Right lobe of liver (tissue), 6 donors: ENCODE measurements around the gene TBC1D1. TPM values are rescaled to one million over a fixed set of nuclear protein-coding genes. Genes with fewer than 3 reads are reported as not detected.

ENCODE experiments used
- ATAC-seq, 4 donors: fragments of 200-7000 bp; cut with Tn5 transposase; one replicate each; pipeline ENCODE4 v1.9.1; 2020; ENCODE audit warnings: mild to moderate bottlenecking in 4 of 4, moderate library complexity in 4 of 4
- DNase-seq, 3 donors: peaks; one replicate each; pipeline ENCODE4 v3.0.0-alpha.2; 2020
- H3K27ac ChIP-seq, 3 donors: fragments of 200-600 bp; one replicate each; pipeline ENCODE4 v1.8.0; 2022
- H3K27me3 ChIP-seq, 2 donors: fragments of 200-600 bp; one replicate each; pipeline ENCODE4 v1.8.0; 2022
- H3K36me3 ChIP-seq, 4 donors: fragments of 200-600 bp; sonication (generic) in 1 of 4; one replicate each; pipeline versions ENCODE4 v1.5.1 to v1.8.0; 2017 to 2022; ENCODE audit warnings: control low read depth in 1 of 4
- H3K4me1 ChIP-seq, 4 donors: fragments of 200-600 bp; sonication (generic) in 1 of 4; one replicate each; pipeline versions ENCODE4 v1.5.1 to v1.8.0; 2017 to 2022; ENCODE audit warnings: control low read depth in 1 of 4
- H3K4me3 ChIP-seq, 3 donors: fragments of 200-600 bp; one replicate each; pipeline ENCODE4 v1.8.0; 2022
- H3K9me3 ChIP-seq, 4 donors: fragments of 200-600 bp; sonication (generic) in 1 of 4; one replicate each; pipeline versions ENCODE4 v1.5.1 to v1.8.0; 2017 to 2022; ENCODE audit warnings: control low read depth in 1 of 4
- POLR2A ChIP-seq: fragments of 450-650 bp; IDR thresholded peaks from one replicate; pipeline ENCODE4 v1.6.1; 2017; ENCODE audit warnings: antibody characterized with exemption, mild to moderate bottlenecking
- WGBS: methylation state at CpG from one replicate; pipeline ENCODE4 v1.1.6; 2018; ENCODE audit warnings: low coverage, low lambda C conversion rate; ENCODE audit not compliant: insufficient coverage; ENCODE audit errors: missing lambda C conversion rate; 5-methylcytosine and 5-hydroxymethylcytosine counted together
- intact Hi-C, 2 donors: fragments of 100-400 bp; cut with DNase I; formaldehyde crosslinking; loops; one replicate each; pipeline versions ENCODE4 v1.11.2 to v1.14.1; 2022
- total RNA-seq, 6 experiments: library from RNA; depleted of rRNA in 2 of 6; stranded (reverse); fragments of >200 nt in 2 of 6; fragmentation: NEBNext Ultra II Directional in 3 of 6; extraction: Animal tissue kit (Norgen Biotek cat#: 25700) in 3 of 6; gene quantifications; one replicate each; pipeline versions ENCODE4 v1.1.0 to v1.2.4, GENCODE V29; 2016 to 2023
- TF ChIP-seq, protein P1 (sequence below), 4 donors: fragments of 200-600 bp in 3 of 4; fragments of 450-650 bp in 1 of 4; IDR thresholded peaks; one replicate each; pipeline versions ENCODE4 v1.5.1 to v1.8.0; 2016 to 2022; ENCODE audit warnings: antibody characterized with exemption in 4 of 4, mild to moderate bottlenecking in 2 of 4
- donor health status: DM: no; HTN: yes; CAD: no.
- donor health status: DM: no; HTN: no; CAD: no.
- donor health status: DM: no; HTN: no; CAD: no.
- donor health status: DM: no; HTN: yes; CAD: no.
- donor health status: DM: no; HTN: yes; CAD: no.

Gene TBC1D1
- total RNA-seq, 6 experiments from 2014 or later = 21.2 to 67.5 (median 35.8) TPM

- DNase-seq (no peak), ATAC-seq (peak; percentile 53 to 69 (median 58))
- intact Hi-C loops = loop anchor here in 1 of 2 donors (10.0 kb wide), 1 partner anchor 92 kb away; no protein-coding TSS in a partner anchor
- Histone ChIP-seq H3K27me3 (no peaks in the 10 kb centered on the region), H3K9me3 (no peaks in the 10 kb centered on the region), H3K27ac (peak overlapping the region; percentile 94 to 99 (median 95)), H3K36me3 (no peaks in the 10 kb centered on the region), H3K4me3 (peak overlapping the region; percentile 47 to 87 (median 78)), H3K4me1 (peaks cover 0 to 30% (median 5%) of the 10 kb centered on the region in 4 donors)
- WGBS = 0% methylated on average over 3 of the region's 3 CpGs
- TF ChIP-seq, protein P1, sequence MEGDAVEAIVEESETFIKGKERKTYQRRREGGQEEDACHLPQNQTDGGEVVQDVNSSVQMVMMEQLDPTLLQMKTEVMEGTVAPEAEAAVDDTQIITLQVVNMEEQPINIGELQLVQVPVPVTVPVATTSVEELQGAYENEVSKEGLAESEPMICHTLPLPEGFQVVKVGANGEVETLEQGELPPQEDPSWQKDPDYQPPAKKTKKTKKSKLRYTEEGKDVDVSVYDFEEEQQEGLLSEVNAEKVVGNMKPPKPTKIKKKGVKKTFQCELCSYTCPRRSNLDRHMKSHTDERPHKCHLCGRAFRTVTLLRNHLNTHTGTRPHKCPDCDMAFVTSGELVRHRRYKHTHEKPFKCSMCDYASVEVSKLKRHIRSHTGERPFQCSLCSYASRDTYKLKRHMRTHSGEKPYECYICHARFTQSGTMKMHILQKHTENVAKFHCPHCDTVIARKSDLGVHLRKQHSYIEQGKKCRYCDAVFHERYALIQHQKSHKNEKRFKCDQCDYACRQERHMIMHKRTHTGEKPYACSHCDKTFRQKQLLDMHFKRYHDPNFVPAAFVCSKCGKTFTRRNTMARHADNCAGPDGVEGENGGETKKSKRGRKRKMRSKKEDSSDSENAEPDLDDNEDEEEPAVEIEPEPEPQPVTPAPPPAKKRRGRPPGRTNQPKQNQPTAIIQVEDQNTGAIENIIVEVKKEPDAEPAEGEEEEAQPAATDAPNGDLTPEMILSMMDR (IDR thresholded peaks at IDR 0.05) = no peak
- TF ChIP-seq POLR2A = no peak
Observed at GRCh38 chr4:37976507-37976906, 85.6 kb downstream of the TBC1D1 start.

GRCh38 chr4:37976991-37977470, 86.1 kb downstream of the TBC1D1 start:
- peak; percentile 80 to 92 (median 86) for ATAC-seq
- TF ChIP-seq POLR2A = no peak
- TF ChIP-seq, protein P1 (IDR thresholded peaks at IDR 0.05) = peak in 1 of 4 donors; percentile 8
- peak; percentile 89 to 92 (median 91) for DNase-seq
- no peaks in the 10 kb centered on the region for H3K36me3 ChIP-seq
- H3K4me1 ChIP-seq = peaks cover 0 to 32% (median 5%) of the 10 kb centered on the region in 4 donors
- H3K4me3 ChIP-seq = peak overlapping the region; percentile 77 to 87 (median 78)
- peak overlapping the region; percentile 94 to 99 (median 95) for H3K27ac ChIP-seq
- no peaks in the 10 kb centered on the region for H3K27me3 ChIP-seq
- WGBS = 2% methylated on average over 11 of the region's 50 CpGs
- H3K9me3 ChIP-seq = no peaks in the 10 kb centered on the region
- intact Hi-C loops = loop anchor here in 1 of 2 donors (10.0 kb wide), 1 partner anchor 92 kb away; no protein-coding TSS in a partner anchor

DNA sequence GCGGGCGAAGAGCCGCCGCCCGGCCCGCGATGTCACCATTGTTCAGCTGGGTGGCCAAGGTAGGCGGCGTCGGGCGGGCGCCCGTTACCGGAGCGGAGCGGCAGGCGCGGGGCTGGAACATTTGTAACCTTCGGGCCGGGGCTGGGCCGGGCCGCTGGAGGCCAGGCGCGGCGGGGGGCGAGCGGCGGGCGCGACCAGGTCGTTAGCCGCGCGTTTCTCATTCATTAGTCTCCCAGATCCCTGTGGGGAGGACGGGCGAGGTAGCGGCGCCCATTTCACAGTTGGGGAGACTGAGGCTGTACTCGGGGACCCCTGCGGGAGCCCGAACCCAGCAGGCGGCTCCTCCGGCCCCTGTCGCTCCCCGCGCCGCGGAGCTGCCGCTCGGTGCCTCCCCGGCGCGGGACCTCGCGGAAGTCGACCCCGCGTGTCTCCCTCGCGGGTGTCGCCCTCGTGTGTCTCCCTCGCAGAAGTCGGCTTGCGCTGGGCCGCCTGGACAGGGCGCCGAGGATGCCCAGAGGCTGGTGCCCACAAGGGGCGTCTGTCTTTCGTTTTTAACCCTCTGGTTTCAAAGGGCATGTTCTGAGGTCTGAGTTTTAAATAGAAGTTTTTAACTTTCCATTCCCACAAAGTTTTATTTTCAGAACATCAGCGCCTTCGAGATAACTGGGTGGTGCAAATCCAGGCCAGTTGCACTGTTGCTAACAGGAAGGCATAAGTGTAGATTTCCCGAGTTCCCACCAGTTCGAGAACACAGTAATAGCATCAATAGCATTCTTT, 86.8 kb downstream of the TBC1D1 start:
- no peaks in the 10 kb centered on the region for H3K36me3 ChIP-seq
- peak overlapping the region; percentile 77 to 87 (median 78) for H3K4me3 ChIP-seq
- WGBS = 0% methylated on average over 12 of the region's 74 CpGs
- no peaks in the 10 kb centered on the region for H3K27me3 ChIP-seq
- no peaks in the 10 kb centered on the region for H3K9me3 ChIP-seq
- TF ChIP-seq, protein P1 (IDR thresholded peaks at IDR 0.05) = peak; percentile 65 to 70 (median 68)
- TF ChIP-seq POLR2A = peak; percentile 42
- H3K4me1 ChIP-seq = peaks cover 0 to 38% (median 5%) of the 10 kb centered on the region in 4 donors
- H3K27ac ChIP-seq = peak overlapping the region; percentile 94 to 99 (median 95)
- peak; percentile 71 to 84 (median 78) for ATAC-seq
- DNase-seq = peak; percentile 80 to 88 (median 84)
- intact Hi-C loops = loop anchor here in 1 of 2 donors (10.0 kb wide), 1 partner anchor 93 kb away; no protein-coding TSS in a partner anchor

- peaks cover 0 to 38% (median 5%) of the 10 kb centered on the region in 4 donors for H3K4me1 ChIP-seq
- no peaks in the 10 kb centered on the region for H3K9me3 ChIP-seq
- no peaks in the 10 kb centered on the region for H3K27me3 ChIP-seq
- peak overlapping the region; percentile 77 to 87 (median 78) for H3K4me3 ChIP-seq
- WGBS = 28% methylated on average over 6 of the region's 11 CpGs
- peak overlapping the region; percentile 94 to 99 (median 95) for H3K27ac ChIP-seq
- intact Hi-C loops = loop anchor here in 1 of 2 donors (10.0 kb wide), 1 partner anchor 94 kb away; no protein-coding TSS in a partner anchor
- no peaks in the 10 kb centered on the region for H3K36me3 ChIP-seq
- no peak for TF ChIP-seq POLR2A
- TF ChIP-seq, protein P1 (IDR thresholded peaks at IDR 0.05) = no peak
- ATAC-seq (peak; percentile 4 to 20 (median 16)), DNase-seq (peak; percentile 52 to 64 (median 57))
Observed at GRCh38 chr4:37978248-37978924, 87.5 kb downstream of the TBC1D1 start.
